BJ (cell line): ENCODE measurements around the gene ACSF2. TPM values are rescaled to one million over a fixed set of nuclear protein-coding genes. Genes with fewer than 3 reads are reported as not detected.
A peak's percentile ranks its signal among the peaks of the same experiment; 100 is the strongest.

ENCODE experiments used
- CTCF ChIA-PET: fragments of 350-600 bp; formaldehyde crosslinking; extraction: SDS; loops from one replicate; lab custom pipeline; 2021; ENCODE audit warnings: antibody characterized with exemption, inconsistent platforms; lab: Yijun Ruan, JAX
- POLR2A ChIA-PET: fragments of 300-600 bp; sonication (Branson Sonifier 250); formaldehyde crosslinking; extraction: SDS; loops from one replicate; lab custom pipeline; 2021; ENCODE audit warnings: antibody characterized with exemption; lab: Charles Lee
- DNase-seq: peaks from one replicate; pipeline ENCODE4 v3.0.0-alpha.2; 2011; ENCODE audit warnings: low read depth
- H3K27me3 ChIP-seq: 2 replicates; pipeline ENCODE4 v1.6.0; 2011; ENCODE audit warnings: low read length; ENCODE audit not compliant: control insufficient read depth, insufficient read depth
- H3K36me3 ChIP-seq: 2 replicates; pipeline ENCODE4 v1.5.1; 2011; ENCODE audit warnings: low read length; ENCODE audit not compliant: control insufficient read depth, insufficient read depth
- H3K4me3 ChIP-seq: 2 replicates; pipeline ENCODE4 v1.5.1; 2011; ENCODE audit warnings: low read depth, mild to moderate bottlenecking, control low read depth, low read length
- polyA plus RNA-seq: library from polyadenylated mRNA; depleted of rRNA; stranded (reverse); fragments of >200 nt; gene quantifications from 2 replicates; pipeline ENCODE4 v1.2.3, GENCODE V29; 2011
- TF ChIP-seq, protein P1 (sequence below): IDR thresholded peaks from 2 replicates; pipeline ENCODE4 v1.5.1; 2011; ENCODE audit warnings: low read depth, mild to moderate bottlenecking, control low read depth, inconsistent platforms, low read length, moderate library complexity; ENCODE audit not compliant: insufficient read depth

Gene ACSF2
- polyA plus RNA-seq, 1 experiment: 25.4 TPM

DNA sequence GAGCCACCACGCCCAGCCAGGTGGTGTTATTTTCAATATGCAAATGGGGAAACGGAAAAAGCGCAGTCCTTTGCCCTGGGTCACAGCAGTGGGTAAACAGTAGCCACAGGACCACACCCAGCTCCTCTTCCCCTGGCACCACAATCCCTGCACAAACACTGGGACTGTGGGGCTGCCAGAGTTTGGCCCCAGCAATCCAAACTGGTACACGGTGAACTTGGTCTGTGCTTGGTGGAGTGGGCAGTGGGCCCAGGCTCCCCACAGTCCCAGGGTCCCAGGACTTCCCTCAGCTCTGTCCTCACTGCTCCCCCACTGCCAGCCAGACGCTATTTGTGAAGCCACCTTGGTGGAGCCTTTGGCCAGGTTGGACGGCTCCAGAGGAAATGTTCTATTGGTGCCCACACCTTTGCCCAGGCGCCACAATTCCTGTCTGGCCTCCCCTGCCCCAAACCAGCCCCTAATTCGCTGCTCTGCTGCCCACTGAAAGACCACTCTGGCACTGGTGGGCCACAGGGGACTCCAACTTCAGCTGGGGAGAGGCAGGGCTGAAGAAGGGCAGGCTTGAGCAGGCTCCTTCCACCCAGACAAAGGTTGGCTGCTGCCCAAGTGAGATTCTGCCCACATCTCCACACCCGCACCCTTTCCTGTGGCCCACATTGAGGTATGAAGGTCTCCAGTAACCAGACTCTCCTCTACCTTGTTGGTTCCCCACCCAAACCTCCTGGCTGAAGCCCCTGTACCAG is 40.5 kb downstream of the ACSF2 start:
- no peak overlapping the region for H3K4me3 ChIP-seq
- no peaks in the 10 kb centered on the region; the same call in none of the 2 replicates for H3K36me3 ChIP-seq
- DNase-seq: no peak
- ChIA-PET POLR2A (no interaction called here), CTCF (interaction anchor here (0.6 to 3.8 kb wide), 2 partner anchors 12 to 96 kb away, joined by 3 to 19 read pairs; partner anchors contain the start of gene RSAD1)
- TF ChIP-seq, protein P1, sequence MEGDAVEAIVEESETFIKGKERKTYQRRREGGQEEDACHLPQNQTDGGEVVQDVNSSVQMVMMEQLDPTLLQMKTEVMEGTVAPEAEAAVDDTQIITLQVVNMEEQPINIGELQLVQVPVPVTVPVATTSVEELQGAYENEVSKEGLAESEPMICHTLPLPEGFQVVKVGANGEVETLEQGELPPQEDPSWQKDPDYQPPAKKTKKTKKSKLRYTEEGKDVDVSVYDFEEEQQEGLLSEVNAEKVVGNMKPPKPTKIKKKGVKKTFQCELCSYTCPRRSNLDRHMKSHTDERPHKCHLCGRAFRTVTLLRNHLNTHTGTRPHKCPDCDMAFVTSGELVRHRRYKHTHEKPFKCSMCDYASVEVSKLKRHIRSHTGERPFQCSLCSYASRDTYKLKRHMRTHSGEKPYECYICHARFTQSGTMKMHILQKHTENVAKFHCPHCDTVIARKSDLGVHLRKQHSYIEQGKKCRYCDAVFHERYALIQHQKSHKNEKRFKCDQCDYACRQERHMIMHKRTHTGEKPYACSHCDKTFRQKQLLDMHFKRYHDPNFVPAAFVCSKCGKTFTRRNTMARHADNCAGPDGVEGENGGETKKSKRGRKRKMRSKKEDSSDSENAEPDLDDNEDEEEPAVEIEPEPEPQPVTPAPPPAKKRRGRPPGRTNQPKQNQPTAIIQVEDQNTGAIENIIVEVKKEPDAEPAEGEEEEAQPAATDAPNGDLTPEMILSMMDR: no peak
- peaks cover 20% of the 10 kb centered on the region for H3K27me3 ChIP-seq

DNA sequence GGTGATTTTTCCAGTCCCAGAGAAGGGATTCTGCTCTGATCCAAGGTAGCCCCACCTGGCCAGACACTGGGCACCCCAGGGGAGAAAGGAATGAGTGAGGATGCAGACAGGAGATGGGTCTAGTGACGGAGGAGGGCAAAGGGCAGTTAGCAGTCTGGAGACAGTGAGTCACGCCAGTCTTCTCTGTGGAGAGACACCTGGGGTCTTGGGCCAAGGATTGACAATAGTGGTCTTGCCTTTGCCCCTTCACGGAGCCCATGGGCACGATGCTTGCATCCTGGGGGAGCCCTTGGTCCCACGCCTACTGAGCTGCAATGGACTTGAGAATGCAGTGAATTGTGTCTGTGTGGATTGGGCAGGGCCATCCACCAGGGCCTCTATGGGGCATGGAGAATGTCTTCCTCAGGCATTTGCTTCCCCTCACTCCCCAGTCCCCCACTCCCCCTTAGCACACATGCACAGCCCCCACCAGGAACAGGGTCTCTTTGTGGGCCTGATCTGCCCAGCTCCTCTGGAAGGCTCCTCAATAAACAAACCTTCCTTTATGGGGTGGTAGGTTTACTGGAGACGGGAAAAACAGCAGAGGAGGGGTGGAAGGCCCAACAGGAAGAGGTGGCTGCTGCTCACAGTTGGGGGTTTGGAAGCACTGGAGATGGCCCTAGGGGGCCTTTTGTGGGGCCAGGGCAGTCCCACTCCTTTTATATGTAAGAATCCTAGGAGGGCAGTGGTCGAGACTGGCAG is 41.3 kb downstream of the ACSF2 start:
- Histone ChIP-seq H3K36me3 (no peaks in the 10 kb centered on the region; the same call in none of the 2 replicates), H3K27me3 (peaks cover 20% of the 10 kb centered on the region), H3K4me3 (no peak overlapping the region)
- ChIA-PET POLR2A (no interaction called here), CTCF (interaction anchor here (0.6 to 3.8 kb wide), 3 partner anchors 11 to 97 kb away, joined by 3 to 19 read pairs (median 4); partner anchors contain the start of gene RSAD1)
- TF ChIP-seq, protein P1: no peak
- no peak for DNase-seq

DNA sequence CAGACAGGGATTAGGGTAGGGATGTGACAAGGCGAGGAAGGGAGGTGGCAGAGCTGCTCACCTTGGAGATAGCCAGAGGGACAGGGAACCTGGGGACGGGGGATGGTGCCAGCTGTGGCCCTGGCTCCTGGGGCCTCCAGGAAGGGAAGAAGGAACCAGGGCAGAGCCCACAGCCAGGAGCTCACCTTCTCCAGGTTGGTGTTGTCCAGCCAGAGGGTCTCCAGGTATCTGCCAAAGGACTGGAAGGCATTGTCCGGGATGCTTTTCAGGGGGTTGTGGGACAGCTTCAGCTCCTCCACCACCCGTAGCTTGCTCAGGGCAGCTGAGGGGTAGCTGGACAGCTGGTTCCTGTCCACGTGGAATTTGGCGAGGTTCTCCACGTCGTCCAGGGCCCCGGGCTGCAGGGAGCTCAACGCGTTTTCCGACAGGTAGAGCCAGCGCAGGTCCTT is 41.9 kb downstream of the ACSF2 start:
- TF ChIP-seq, protein P1: no peak
- Histone ChIP-seq H3K4me3 (no peak overlapping the region), H3K27me3 (peaks cover 20% of the 10 kb centered on the region), H3K36me3 (no peaks in the 10 kb centered on the region; the same call in 1 of the 2 replicates)
- POLR2A ChIA-PET: no interaction called here
- CTCF ChIA-PET: interaction anchor here (0.8 to 3.8 kb wide), 3 partner anchors 11 to 14 kb away, joined by 4 to 19 read pairs (median 4); partner anchors contain the start of gene RSAD1
- DNase-seq: no peak

DNA sequence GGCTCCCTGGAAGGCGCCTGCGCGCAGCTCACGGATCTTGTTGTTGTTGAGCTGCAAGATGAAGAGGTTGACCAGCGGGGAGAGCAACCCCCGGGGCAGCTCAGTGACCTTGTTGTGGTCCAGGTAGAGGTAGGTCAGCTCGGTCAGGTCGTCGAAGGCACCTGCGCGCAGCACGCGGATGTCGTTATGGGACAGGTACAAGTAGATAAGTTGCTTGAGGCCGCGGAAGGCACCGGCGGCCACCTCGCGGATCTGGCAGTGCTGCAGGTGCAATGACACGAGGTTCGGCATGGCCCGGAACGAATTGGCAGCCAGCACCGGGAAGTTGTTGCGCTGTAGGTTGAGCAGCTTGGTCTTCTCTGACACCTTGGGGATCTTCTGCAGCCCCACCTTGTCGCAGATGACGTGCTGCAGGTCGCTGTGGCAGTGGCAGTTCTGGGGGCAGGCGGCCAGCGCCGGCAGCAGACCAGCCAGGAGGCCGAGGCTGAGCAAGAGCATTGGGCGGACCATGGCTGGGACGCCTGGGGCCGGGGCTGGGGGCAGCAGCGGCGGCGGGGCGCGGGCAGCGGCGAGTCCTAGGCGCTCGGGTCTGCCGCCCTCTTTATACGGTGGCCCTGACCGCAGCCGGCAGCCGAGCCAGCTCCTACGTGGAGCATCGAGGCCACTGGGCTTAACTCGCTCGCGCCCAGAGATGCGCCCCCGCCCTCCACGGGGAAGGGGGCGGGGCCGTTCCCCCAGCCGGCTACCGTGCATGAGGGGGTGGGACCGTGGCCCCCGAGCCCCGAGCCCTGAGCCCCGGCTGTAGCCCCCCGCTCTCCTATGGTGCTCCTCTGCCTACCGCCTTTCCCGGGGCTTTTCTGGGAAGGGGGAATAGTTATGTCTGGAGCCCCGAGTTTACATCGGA is 42.5 kb downstream of the ACSF2 start, which contains the start of gene CHAD:
CHAD (minus strand) TSS at position 577 of the 904 bp plus-strand sequence; CDS start at position 510, 67 bp downstream.
- TF ChIP-seq, protein P1: no peak
- Histone ChIP-seq H3K4me3 (peak within 1 kb of the TSS; percentile 25), H3K27me3 (peaks cover 20% of the 10 kb centered on the region), H3K36me3 (no peaks in the 10 kb centered on the region)
- ChIA-PET CTCF (interaction anchor here (0.8 to 3.8 kb wide), 3 partner anchors 10 to 14 kb away, joined by 4 to 19 read pairs (median 4); partner anchors contain the start of gene RSAD1), POLR2A (no interaction called here)
- DNase-seq: no peak
